Measurements from ENCODE around the gene MLXIP. TPM values are rescaled to one million over a fixed set of nuclear protein-coding genes. Genes with fewer than 3 reads are reported as not detected.

MLXIP gene
- total and polyA plus RNA-seq, 2 of the 8 experiments (the other 6 are each of a cell fraction or from before 2014, with no cell fraction given), result 5.5 to 40.5 TPM

DNA sequence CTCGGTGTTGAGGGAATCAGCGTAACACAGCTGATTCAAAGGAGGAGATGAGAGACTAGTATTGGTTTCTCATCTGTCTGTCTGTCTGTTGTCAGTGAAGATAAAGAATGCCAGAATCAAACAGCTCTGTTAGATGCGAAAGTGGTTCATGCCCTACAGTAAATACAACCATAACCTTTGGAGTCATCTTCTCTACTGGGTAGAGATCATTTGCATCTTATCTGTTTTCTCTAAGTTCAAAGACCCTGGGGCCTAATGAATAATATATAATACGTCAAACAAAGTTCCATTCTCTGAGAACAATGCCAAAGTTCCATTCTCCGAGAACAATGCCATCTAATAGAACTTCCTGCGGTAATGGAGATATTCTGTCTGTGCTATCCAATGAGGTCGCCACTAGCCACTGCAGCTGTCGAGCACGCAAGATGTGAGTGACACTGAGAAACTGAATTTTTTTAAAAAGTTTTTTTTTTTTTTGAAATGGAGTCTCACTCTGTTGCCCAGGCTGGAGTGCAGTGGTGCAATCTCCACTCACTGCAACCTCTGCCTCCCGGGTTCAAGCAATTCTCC, 88.9 kb downstream of the MLXIP start:
- Histone ChIP-seq H2BK5ac (ENCODE audit: low read depth, low read length) (no peak overlapping the region), H4K91ac (replicated peaks; ENCODE audit: insufficient read length, low read length) (no peak overlapping the region), H3K27me3 (replicated peaks in 1 of 4; ENCODE audit: control insufficient read depth in 3 of 4, extremely low read depth in 1 of 4, insufficient read depth in 3 of 4, low read length in 3 of 4) (no peaks in the 10 kb centered on the region; a peak in 1 of 7 replicates), H2BK120ac (replicated peaks; ENCODE audit: low read depth, low read length) (no peak overlapping the region), H3K4me2 (ENCODE audit: insufficient read depth in 1 of 2, low read depth in 2 of 2, low read length in 2 of 2) (no peak overlapping the region), H3K9ac (replicated peaks in 1 of 4; ENCODE audit: extremely low read depth in 1 of 4, low read depth in 3 of 4, low read length in 3 of 4) (no peak overlapping the region), H2BK12ac (ENCODE audit: low read depth, low read length) (no peak overlapping the region), H4K5ac (ENCODE audit: insufficient read length, low read depth, low read length) (no peak overlapping the region), H3K23ac (ENCODE audit: insufficient read length) (no peak overlapping the region), H3K14ac (ENCODE audit: insufficient read length) (no peak overlapping the region), H2BK15ac (ENCODE audit: low read length) (no peak overlapping the region), H3K23me2 (ENCODE audit: low read depth, low read length) (no peaks in the 10 kb centered on the region), H3K79me2 (ENCODE audit: control insufficient read depth in 1 of 2, insufficient read depth in 2 of 2, low read length in 2 of 2) (no peaks in the 10 kb centered on the region), H2BK20ac (ENCODE audit: low read length) (no peak overlapping the region), H3K56ac (replicated peaks; ENCODE audit: insufficient read length, low read depth, low read length) (no peak overlapping the region), H3K9me3 (ENCODE audit: insufficient read depth in 2 of 2, low read depth in 1 of 2, low read length in 1 of 2) (no peaks in the 10 kb centered on the region), H3K4ac (replicated peaks; ENCODE audit: insufficient read length, low read depth, low read length) (no peak overlapping the region), H3K79me1 (ENCODE audit: low read depth, low read length) (no peaks in the 10 kb centered on the region), H3K27ac (ENCODE audit: low read depth, low read length) (no peak overlapping the region), H3K36me3 (ENCODE audit: control insufficient read depth in 2 of 4, insufficient read depth in 4 of 4, low read length in 3 of 4) (no peaks in the 10 kb centered on the region), H4K20me1 (replicated peaks in 1 of 2; ENCODE audit: control insufficient read depth in 1 of 2, insufficient read depth in 2 of 2, low read length in 2 of 2) (no peaks in the 10 kb centered on the region), H3K18ac (ENCODE audit: extremely low read depth, low read length) (no peak overlapping the region), H2AFZ (ENCODE audit: low read length) (no peak overlapping the region), H4K8ac (ENCODE audit: extremely low read depth, insufficient read depth, low read length) (no peak overlapping the region), H3K4me3 (ENCODE audit: extremely low read depth in 1 of 4, insufficient read depth in 2 of 4, low read depth in 3 of 4, low read length in 4 of 4) (no peak overlapping the region), H3K4me1 (replicated peaks in 1 of 4; ENCODE audit: control insufficient read depth in 3 of 4, insufficient read depth in 4 of 4, low read length in 3 of 4) (no peaks in the 10 kb centered on the region; a peak in 1 of 7 replicates), H2AK5ac (ENCODE audit: low read depth, low read length) (no peak overlapping the region)
- CTCF ChIA-PET (ENCODE audit: partially characterized antibody), result interaction anchor here (0.6 to 2.5 kb wide), 8 partner anchors 12 to 90 kb away, joined by 3 to 7 read pairs (median 3); no protein-coding TSS in a partner anchor
- TF ChIP-seq RBBP5 (IDR thresholded peaks at IDR 0.05; ENCODE audit: borderline replicate concordance, low read depth, low read length), result no peak
- POLR2A ChIA-PET (ENCODE audit: partially characterized antibody), result no interaction called here
- no peak for DNase-seq (ENCODE audit: low read depth in 1 of 2, low spot score in 2 of 2)
- no peak for FAIRE-seq
- WGBS, 2 experiments (ENCODE audit: extremely low coverage in 1 of 2, insufficient coverage in 1 of 2, insufficient read length in 1 of 2, insufficient replicate concordance in 2 of 2, low coverage in 1 of 2, low lambda C conversion rate in 2 of 2, missing lambda C conversion rate in 1 of 2), result 91% methylated on average over 10 of the region's 10 CpGs; no CpG with 5 or more reads in 1 of the 2 experiments
